SIG-M5 treated with dmso at 0.1 percent for 504 hours (cell line): ENCODE measurements around the gene SYNJ1.
"Not testable (repeated sequence)": the region's sequence is repeated elsewhere in the genome, so short reads cannot be mapped to it uniquely, and the experiment has no call there.

Experiments used
- DNase-seq: peaks from one replicate; lab custom pipeline; 2025; ENCODE audit not compliant: unreplicated experiment; lab: John Stamatoyannopoulos, UW

The SYNJ1 gene

GRCh38 chr21:32695482-32695881, 32.3 kb downstream of the SYNJ1 start:
- not testable (repeated sequence) for DNase-seq

- DNase-seq: no peak
These were observed 34.2 kb downstream of the SYNJ1 start for GRCh38 chr21:32693581-32693980.

- no peak for DNase-seq
These were observed 37.7 kb downstream of the SYNJ1 start for GRCh38 chr21:32690085-32690484.

GRCh38 chr21:32687643-32688345, 40.0 kb downstream of the SYNJ1 start:
- no peak for DNase-seq

GRCh38 chr21:32682696-32683474, 44.9 kb downstream of the SYNJ1 start:
- DNase-seq: no peak

GRCh38 chr21:32674731-32675130, 53.1 kb downstream of the SYNJ1 start:
- no peak for DNase-seq

GRCh38 chr21:32674038-32674437, 53.8 kb downstream of the SYNJ1 start:
- DNase-seq: no peak

GRCh38 chr21:32666258-32666657, 61.6 kb downstream of the SYNJ1 start:
- no peak for DNase-seq

GRCh38 chr21:32664095-32664494, 63.7 kb downstream of the SYNJ1 start:
- not testable (repeated sequence) for DNase-seq

GRCh38 chr21:32661981-32662380, 65.8 kb downstream of the SYNJ1 start:
- not testable (repeated sequence) for DNase-seq

- DNase-seq: not testable (repeated sequence)
These were observed 66.6 kb downstream of the SYNJ1 start for GRCh38 chr21:32661026-32661782.

GRCh38 chr21:32658524-32658923, 69.3 kb downstream of the SYNJ1 start:
- DNase-seq: no peak

GRCh38 chr21:32653326-32653901, 74.4 kb downstream of the SYNJ1 start:
- DNase-seq: peak; percentile 18

GRCh38 chr21:32648165-32648564, 79.6 kb downstream of the SYNJ1 start:
- DNase-seq: no peak

- DNase-seq: no peak
These were observed 82.3 kb downstream of the SYNJ1 start for GRCh38 chr21:32645261-32646182.

GRCh38 chr21:32641710-32642698, 85.8 kb downstream of the SYNJ1 start:
- no peak for DNase-seq

- DNase-seq: no peak
These were observed 101.1 kb downstream of the SYNJ1 start for GRCh38 chr21:32626621-32627196.

GRCh38 chr21:32618218-32618617, 109.6 kb downstream of the SYNJ1 start:
- DNase-seq: not testable (repeated sequence)
